HG03432 (cell line): ENCODE results near the gene GIMAP5.
A peak's percentile ranks its signal among the peaks of the same experiment; 100 is the strongest.

Experiments used
- ATAC-seq: cut with Tn5 transposase; IDR thresholded peaks from one replicate; pipeline ENCODE4 v1.9.1; 2021; ENCODE audit warnings: mild to moderate bottlenecking, moderate library complexity; ENCODE audit not compliant: unreplicated experiment

Gene GIMAP5

GRCh38 chr7:150737265-150738055, at the start of gene GIMAP5:
Gene GIMAP5, plus strand, starts transcription at chr7:150737418. Its CDS starts 3,467 bp downstream, at chr7:150740885.
- ATAC-seq, result peak; percentile 57

DNA sequence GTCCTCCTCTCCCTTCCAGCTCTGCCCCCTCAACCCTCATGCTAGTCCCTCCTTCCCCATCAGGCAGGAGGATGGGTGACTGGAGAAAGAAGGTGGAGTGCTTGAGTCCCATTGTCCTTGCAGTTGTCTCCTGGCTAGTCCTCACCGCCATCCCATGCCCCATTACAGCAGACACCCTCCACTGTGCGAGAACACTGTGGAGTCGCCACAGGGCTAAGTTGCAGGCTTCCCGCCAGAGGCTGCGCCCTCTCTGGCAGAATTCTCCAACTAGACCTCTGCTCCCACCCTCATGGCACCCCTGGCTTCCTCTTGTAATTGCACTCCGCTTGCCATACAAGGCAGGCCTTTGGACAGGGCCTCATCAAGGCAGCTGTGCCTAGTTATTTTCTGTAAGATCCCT, 48.6 kb upstream of the GIMAP5 start:
- ATAC-seq, result no peak

GRCh38 chr7:150695654-150696053, 41.6 kb upstream of the GIMAP5 start:
- ATAC-seq, result no peak

DNA sequence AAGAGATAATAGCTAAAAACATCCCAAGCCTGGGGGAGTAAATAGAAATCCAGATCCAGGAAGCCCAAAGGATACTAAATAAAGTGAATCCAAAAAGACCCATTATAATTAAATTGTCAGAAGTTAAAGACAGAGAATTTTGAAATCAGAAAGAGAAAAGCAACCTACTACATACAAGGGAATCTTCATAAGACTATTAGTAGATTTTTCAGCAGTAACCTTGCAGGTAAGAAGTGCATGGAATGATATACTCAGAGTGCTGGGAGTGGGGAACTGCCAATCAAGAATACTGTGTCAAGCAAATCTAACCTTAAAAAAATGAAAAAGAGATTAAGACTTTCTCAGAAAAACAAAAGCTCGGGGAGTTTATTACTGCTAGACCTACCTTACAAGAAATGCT, 34.0 kb upstream of the GIMAP5 start:
- ATAC-seq, result no peak

- no peak for ATAC-seq
These were observed 21.9 kb upstream of the GIMAP5 start for GRCh38 chr7:150715293-150715692.

DNA sequence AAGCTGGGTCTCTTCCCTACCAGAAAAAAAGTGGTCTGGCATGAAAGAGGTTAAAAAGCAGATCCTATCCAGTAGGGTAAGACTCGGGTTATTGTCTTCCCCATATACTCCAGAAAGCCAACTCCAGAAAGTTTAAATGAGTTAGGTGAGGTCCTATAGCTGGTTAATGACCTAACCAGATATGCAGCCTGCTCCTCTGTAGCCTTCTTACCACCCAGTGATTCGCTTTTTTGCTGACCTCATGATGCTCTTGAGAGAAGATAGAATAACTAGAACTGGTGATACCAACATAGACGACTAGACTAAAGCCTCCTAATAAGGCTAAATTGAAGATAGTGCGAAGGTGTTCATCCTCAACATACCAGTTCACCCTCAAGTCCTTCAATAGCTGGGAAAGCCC, 21.5 kb upstream of the GIMAP5 start:
- ATAC-seq, result no peak

- peak; percentile 47 for ATAC-seq
These were observed 20.9 kb upstream of the GIMAP5 start, which contains the start of gene GIMAP1 for GRCh38 chr7:150716368-150716767. Gene GIMAP1, plus strand, starts transcription at chr7:150716613. Its CDS starts 2,435 bp downstream, at chr7:150719048.

- ATAC-seq, result no peak
These were observed 20.3 kb upstream of the GIMAP5 start for GRCh38 chr7:150716939-150717338.

GRCh38 chr7:150717814-150718420, 19.3 kb upstream of the GIMAP5 start:
- ATAC-seq, result no peak

DNA sequence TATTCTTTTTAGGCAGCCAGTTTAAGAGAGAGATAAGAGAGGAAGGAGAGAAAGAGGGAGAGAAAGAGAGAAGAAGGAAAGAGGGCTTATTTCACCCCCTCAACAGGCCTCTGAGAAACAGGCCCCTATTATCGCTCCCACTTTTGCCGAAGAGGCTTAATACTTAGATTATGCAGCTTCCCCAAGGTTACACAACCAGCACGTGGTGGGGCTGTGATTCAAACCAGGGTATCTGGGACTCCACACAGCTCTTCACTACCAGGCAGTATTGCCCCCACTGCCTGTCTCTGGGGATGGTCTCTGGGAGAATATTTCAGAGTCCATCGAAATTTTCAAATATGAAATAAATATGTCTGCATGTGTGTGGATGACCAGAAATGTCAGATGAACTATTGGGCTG, 17.8 kb upstream of the GIMAP5 start:
- no peak for ATAC-seq

DNA sequence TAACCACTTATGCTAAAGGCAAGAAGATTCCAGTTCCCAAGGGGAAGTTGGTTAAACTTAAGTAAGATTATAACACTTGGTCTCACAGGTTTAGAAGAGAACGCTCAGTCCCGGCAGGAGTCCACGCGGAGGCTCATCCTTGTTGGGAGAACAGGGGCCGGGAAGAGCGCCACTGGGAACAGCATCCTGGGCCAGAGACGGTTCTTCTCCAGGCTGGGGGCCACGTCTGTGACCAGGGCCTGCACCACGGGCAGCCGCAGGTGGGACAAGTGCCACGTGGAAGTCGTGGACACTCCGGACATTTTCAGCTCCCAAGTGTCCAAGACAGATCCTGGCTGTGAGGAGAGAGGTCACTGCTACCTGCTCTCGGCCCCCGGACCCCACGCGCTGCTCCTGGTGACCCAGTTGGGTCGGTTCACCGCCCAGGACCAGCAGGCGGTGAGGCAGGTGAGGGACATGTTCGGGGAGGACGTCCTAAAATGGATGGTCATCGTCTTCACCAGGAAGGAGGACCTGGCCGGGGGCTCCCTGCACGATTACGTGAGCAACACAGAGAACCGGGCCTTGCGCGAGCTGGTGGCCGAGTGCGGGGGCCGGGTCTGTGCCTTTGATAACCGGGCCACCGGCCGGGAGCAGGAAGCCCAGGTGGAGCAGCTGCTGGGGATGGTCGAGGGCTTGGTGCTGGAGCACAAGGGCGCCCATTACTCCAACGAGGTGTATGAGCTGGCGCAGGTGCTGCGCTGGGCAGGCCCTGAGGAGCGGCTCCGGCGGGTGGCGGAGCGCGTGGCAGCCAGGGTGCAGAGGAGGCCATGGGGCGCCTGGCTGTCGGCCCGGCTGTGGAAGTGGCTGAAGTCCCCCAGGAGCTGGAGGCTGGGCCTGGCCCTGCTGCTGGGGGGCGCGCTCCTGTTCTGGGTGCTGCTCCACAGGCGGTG, 17.0 kb upstream of the GIMAP5 start:
- no peak for ATAC-seq

GRCh38 chr7:150721970-150722373, 15.2 kb upstream of the GIMAP5 start:
- no peak for ATAC-seq

GRCh38 chr7:150722431-150722931, 14.7 kb upstream of the GIMAP5 start:
- no peak for ATAC-seq

DNA sequence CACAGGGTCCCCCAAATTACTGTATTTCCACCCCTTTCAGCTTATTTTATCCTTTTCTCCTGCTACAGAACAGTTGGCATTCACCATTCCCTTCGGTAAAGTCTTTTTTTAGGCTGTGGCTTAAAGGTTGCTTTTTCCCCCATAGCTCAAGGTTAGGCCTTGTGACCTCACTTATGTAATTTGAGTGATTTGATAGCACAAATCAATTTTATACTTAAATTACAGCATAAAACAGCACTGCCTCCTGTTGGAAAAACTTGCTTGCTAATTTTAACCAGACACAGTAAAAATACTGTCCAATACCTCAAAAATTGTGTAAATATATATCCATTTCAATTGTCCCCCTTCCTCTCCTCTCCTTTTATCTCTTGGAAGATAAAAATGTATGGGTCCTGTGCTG, 13.8 kb upstream of the GIMAP5 start:
- no peak for ATAC-seq

GRCh38 chr7:150727381-150727780, 9.8 kb upstream of the GIMAP5 start:
- no peak for ATAC-seq

DNA sequence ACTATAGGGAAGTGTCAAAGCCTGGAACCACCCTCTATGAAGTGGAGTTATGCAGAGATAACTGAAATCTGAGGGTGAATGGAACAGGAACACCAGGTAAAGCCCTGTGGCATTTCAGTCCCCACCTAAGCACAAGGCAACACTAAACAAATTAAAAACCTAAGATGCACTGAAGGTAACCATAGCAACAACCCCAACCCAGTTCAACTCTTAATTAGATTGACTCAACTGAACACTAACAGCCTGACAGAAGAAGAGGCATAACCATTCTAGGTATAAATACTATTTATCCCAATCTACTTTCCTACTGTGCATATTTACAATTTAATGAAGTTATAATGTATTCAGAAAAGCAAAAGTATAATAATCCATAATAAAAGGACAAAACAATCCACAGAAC, 9.2 kb upstream of the GIMAP5 start:
- ATAC-seq, result no peak

- ATAC-seq, result no peak
These were observed 8.6 kb upstream of the GIMAP5 start for GRCh38 chr7:150728609-150729008.

DNA sequence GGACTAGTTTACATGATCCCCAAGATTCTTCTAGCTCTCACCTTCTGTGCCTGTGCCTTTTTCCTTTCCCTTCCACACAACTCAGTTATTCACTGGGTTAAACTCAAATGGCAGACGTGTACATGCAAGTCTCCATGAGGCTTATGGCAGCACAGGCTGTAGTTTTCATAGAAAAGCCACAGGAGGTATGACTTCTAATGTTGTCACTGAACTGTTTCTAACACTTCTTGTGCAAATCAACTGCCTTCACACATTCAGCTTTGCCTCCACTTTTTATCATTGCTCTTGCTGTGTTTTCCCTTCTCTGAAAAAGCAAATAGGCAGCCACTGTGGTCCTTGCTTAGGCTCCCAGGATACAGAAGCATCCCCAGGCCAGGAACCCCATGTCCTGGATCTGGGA, 5.3 kb upstream of the GIMAP5 start:
- ATAC-seq, result no peak

- no peak for ATAC-seq
These were observed 4.3 kb upstream of the GIMAP5 start for GRCh38 chr7:150732786-150733481.

DNA sequence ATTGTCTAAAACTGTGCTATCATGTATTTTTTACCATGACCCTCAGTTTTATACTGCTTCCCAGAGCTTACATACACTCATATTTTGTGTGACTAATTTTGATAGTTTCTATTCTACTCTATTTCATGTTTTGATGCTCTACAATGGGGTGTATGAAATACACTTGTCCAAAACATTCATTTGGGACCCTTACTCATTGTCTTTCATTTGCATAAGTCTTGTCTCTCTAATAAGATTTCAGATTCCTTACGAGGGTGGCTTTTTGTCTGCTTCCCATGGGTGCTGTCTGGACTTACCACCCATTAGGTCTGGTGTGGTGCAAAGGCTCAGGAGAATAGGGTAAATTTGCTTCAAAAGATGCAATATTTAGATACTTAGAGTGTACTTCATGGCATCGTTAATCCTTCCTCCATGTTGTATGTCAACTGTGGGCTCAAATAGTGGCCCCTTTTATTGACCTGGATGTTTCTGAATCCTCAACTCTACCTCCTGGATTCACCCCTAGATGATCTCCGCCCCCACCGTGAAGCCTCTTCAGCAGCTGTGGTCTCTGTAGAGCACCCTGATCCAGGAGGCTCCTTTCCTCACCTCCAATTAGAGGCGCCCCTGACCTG, 3.6 kb upstream of the GIMAP5 start:
- no peak for ATAC-seq
